Activated CD4-positive, alpha-beta T cell treated with anti-CD3 and anti-CD28 coated beads, Interleukin-2, amount 10 ng/mL, durations not matched to agents 24 days and 14 days (primary cell): Measurements from ENCODE around the gene ATPAF1. TPM values are rescaled to one million over a fixed set of nuclear protein-coding genes. Genes with fewer than 3 reads are reported as not detected.
A peak's percentile ranks its signal among the peaks of the same experiment; 100 is the strongest.

Source experiments
- DNase-seq: peaks from one replicate; pipeline ENCODE4 v3.0.0; 2022
- H3K27ac Mint-ChIP-seq: one replicate; pipeline ENCODE4 v1.8.0; 2022; ENCODE audit warnings: mild to moderate bottlenecking, mixed read lengths
- H3K27me3 Mint-ChIP-seq: one replicate; pipeline ENCODE4 v1.8.0; 2022; ENCODE audit warnings: mixed read lengths
- H3K36me3 Mint-ChIP-seq: one replicate; pipeline ENCODE4 v1.8.0; 2022; ENCODE audit warnings: low read depth, mild to moderate bottlenecking, mixed read lengths
- H3K4me1 Mint-ChIP-seq: one replicate; pipeline ENCODE4 v1.8.0; 2021; ENCODE audit warnings: mixed read lengths
- H3K4me3 Mint-ChIP-seq: one replicate; pipeline ENCODE4 v1.8.0; 2022; ENCODE audit warnings: mild to moderate bottlenecking, moderate library complexity, mixed read lengths
- H3K9me3 Mint-ChIP-seq: one replicate; pipeline ENCODE4 v1.8.0; 2021; ENCODE audit warnings: mixed read lengths
- intact Hi-C: fragments of 100-400 bp; cut with micrococcal nuclease; formaldehyde crosslinking; loops from one replicate; pipeline ENCODE4 v1.15.1; 2023
- total RNA-seq: library from RNA; stranded (reverse); gene quantifications from 2 replicates; pipeline ENCODE4 v1.2.3, GENCODE V29; 2022

ATPAF1 gene
- total RNA-seq, 1 donor from 2014 or later: 43.1 TPM

- Mint-ChIP-seq H3K27me3 (no peaks in the 10 kb centered on the region), H3K4me1 (peaks cover 57% of the 10 kb centered on the region), H3K4me3 (no peak overlapping the region), H3K9me3 (no peaks in the 10 kb centered on the region), H3K27ac (no peak overlapping the region), H3K36me3 (peaks cover 45% of the 10 kb centered on the region)
- intact Hi-C loops: no loop called here
- DNase-seq: no peak
These were observed 72.1 kb downstream of the ATPAF1 start for GRCh38 chr1:46596036-46596435.

- Mint-ChIP-seq H3K4me3 (peak overlapping the region; percentile 40), H3K36me3 (peaks cover 52% of the 10 kb centered on the region)
These were observed 73.0 kb downstream of the ATPAF1 start for GRCh38 chr1:46595127-46595526.

GRCh38 chr1:46594063-46594462 is 74.1 kb downstream of the ATPAF1 start:
- DNase-seq: no peak
- intact Hi-C loops: loop anchor here (2.0 kb wide), 1 partner anchor 13 kb away; no protein-coding TSS in a partner anchor
- Mint-ChIP-seq H3K27ac (peak overlapping the region; percentile 11), H3K9me3 (peaks cover 7% of the 10 kb centered on the region), H3K27me3 (no peaks in the 10 kb centered on the region), H3K4me3 (peak overlapping the region; percentile 40), H3K4me1 (peaks cover 46% of the 10 kb centered on the region), H3K36me3 (peaks cover 63% of the 10 kb centered on the region)

More at GRCh38 chr1:46595127-46595526, 73.0 kb downstream of the ATPAF1 start:
- peaks cover under 1% of the 10 kb centered on the region for H3K9me3 Mint-ChIP-seq
- no peaks in the 10 kb centered on the region for H3K27me3 Mint-ChIP-seq
- intact Hi-C loops: loop anchor here (2.0 kb wide), 1 partner anchor 14 kb away; no protein-coding TSS in a partner anchor
- peak; percentile 73 for DNase-seq
- peaks cover 56% of the 10 kb centered on the region for H3K4me1 Mint-ChIP-seq
- H3K27ac Mint-ChIP-seq: peak overlapping the region; percentile 26

GRCh38 chr1:46592823-46593222 is 75.3 kb downstream of the ATPAF1 start:
- intact Hi-C loops: no loop called here
- no peak overlapping the region for H3K27ac Mint-ChIP-seq
- DNase-seq: no peak
- peaks cover 63% of the 10 kb centered on the region for H3K36me3 Mint-ChIP-seq
- no peaks in the 10 kb centered on the region for H3K27me3 Mint-ChIP-seq
- no peak overlapping the region for H3K4me3 Mint-ChIP-seq
- peaks cover 9% of the 10 kb centered on the region for H3K9me3 Mint-ChIP-seq
- H3K4me1 Mint-ChIP-seq: peaks cover 39% of the 10 kb centered on the region

GRCh38 chr1:46589529-46589928 is 78.6 kb downstream of the ATPAF1 start:
- Mint-ChIP-seq H3K4me3 (no peak overlapping the region), H3K4me1 (peaks cover 22% of the 10 kb centered on the region), H3K27me3 (no peaks in the 10 kb centered on the region), H3K36me3 (peaks cover 72% of the 10 kb centered on the region), H3K27ac (no peak overlapping the region), H3K9me3 (peaks cover 9% of the 10 kb centered on the region)
- no peak for DNase-seq
- intact Hi-C loops: no loop called here

- no peak for DNase-seq
- Mint-ChIP-seq H3K36me3 (peaks cover 66% of the 10 kb centered on the region), H3K4me3 (no peak overlapping the region), H3K27me3 (no peaks in the 10 kb centered on the region), H3K4me1 (peaks cover 33% of the 10 kb centered on the region), H3K27ac (no peak overlapping the region), H3K9me3 (peaks cover 9% of the 10 kb centered on the region)
- intact Hi-C loops: no loop called here
These were observed 81.1 kb downstream of the ATPAF1 start for GRCh38 chr1:46587069-46587468.

GRCh38 chr1:46585312-46585938 is 82.7 kb downstream of the ATPAF1 start:
- peaks cover 57% of the 10 kb centered on the region for H3K36me3 Mint-ChIP-seq
- H3K27me3 Mint-ChIP-seq: no peaks in the 10 kb centered on the region
- intact Hi-C loops: no loop called here
- H3K4me1 Mint-ChIP-seq: peaks cover 38% of the 10 kb centered on the region
- no peak overlapping the region for H3K4me3 Mint-ChIP-seq
- no peak overlapping the region for H3K27ac Mint-ChIP-seq
- no peak for DNase-seq
- peaks cover 9% of the 10 kb centered on the region for H3K9me3 Mint-ChIP-seq

GRCh38 chr1:46583494-46583893 is 84.7 kb downstream of the ATPAF1 start:
- Mint-ChIP-seq H3K4me1 (peaks cover 47% of the 10 kb centered on the region), H3K4me3 (no peak overlapping the region)

GRCh38 chr1:46582972-46583371 is 85.2 kb downstream of the ATPAF1 start:
- intact Hi-C loops: loop anchor here (1.0 to 2.0 kb wide), 2 partner anchors 21 to 34 kb away; partner anchors contain the start of genes MKNK1 and MOB3C
- peaks cover 56% of the 10 kb centered on the region for H3K36me3 Mint-ChIP-seq
- H3K4me1 Mint-ChIP-seq: peaks cover 49% of the 10 kb centered on the region

More at GRCh38 chr1:46583494-46583893, 84.7 kb downstream of the ATPAF1 start:
- Mint-ChIP-seq H3K9me3 (no peaks in the 10 kb centered on the region), H3K36me3 (peaks cover 51% of the 10 kb centered on the region), H3K27ac (peak overlapping the region; percentile 96), H3K27me3 (no peaks in the 10 kb centered on the region)
- no peak for DNase-seq
- intact Hi-C loops: loop anchor here (2.0 kb wide), 1 partner anchor 33 kb away; the partner anchor contains the start of gene MOB3C

More at GRCh38 chr1:46582972-46583371, 85.2 kb downstream of the ATPAF1 start:
- no peak for DNase-seq
- no peaks in the 10 kb centered on the region for H3K27me3 Mint-ChIP-seq
- H3K9me3 Mint-ChIP-seq: no peaks in the 10 kb centered on the region
- peak overlapping the region; percentile 96 for H3K27ac Mint-ChIP-seq
- H3K4me3 Mint-ChIP-seq: peak overlapping the region; percentile 34

Other genes with a start within 250 kb of the ATPAF1 start
- 0.07 TPM in 1 of 2 replicates, not detected in the other for gene DMBX1, start 178.5 kb downstream of the ATPAF1 start, total RNA-seq
- not detected in 2 replicates for gene KNCN, start 116.7 kb downstream of the ATPAF1 start, total RNA-seq
- 41.8 and 42.5 TPM in 2 replicates for gene MKNK1, start 64.1 kb downstream of the ATPAF1 start, total RNA-seq
- gene MOB3C, start 51.6 kb downstream of the ATPAF1 start, total RNA-seq: 15.0 and 17.8 TPM in 2 replicates
- not detected in 2 replicates for gene TEX38, start 3.5 kb upstream of the ATPAF1 start, total RNA-seq
- 63.9 and 70.4 TPM in 2 replicates for gene EFCAB14, start 50.8 kb upstream of the ATPAF1 start, total RNA-seq
- gene CYP4B1, start 130.7 kb upstream of the ATPAF1 start, total RNA-seq: not detected in 2 replicates